Erythroblast (primary cell): ENCODE measurements around the gene NAA20.

Experiments used
- DNase-seq, 2 experiments: peaks; one replicate each; lab custom pipeline; 2025; lab: John Stamatoyannopoulos, UW
- GATA1 ChIP-seq: IDR thresholded peaks from 2 replicates; pipeline ENCODE4 v1.6.1; 2011; ENCODE audit warnings: low read depth, mild to moderate bottlenecking, control low read depth, low read length, moderate library complexity
- POLR2A ChIP-seq: IDR thresholded peaks from 2 replicates; pipeline ENCODE4 v1.6.1; 2011; ENCODE audit warnings: mild to moderate bottlenecking, low read length

The NAA20 gene

GRCh38 chr20:20051767-20052073 lies 34.6 kb downstream of the NAA20 start:
- no peak for DNase-seq
- TF ChIP-seq GATA1 (no peak), POLR2A (no peak)

DNA sequence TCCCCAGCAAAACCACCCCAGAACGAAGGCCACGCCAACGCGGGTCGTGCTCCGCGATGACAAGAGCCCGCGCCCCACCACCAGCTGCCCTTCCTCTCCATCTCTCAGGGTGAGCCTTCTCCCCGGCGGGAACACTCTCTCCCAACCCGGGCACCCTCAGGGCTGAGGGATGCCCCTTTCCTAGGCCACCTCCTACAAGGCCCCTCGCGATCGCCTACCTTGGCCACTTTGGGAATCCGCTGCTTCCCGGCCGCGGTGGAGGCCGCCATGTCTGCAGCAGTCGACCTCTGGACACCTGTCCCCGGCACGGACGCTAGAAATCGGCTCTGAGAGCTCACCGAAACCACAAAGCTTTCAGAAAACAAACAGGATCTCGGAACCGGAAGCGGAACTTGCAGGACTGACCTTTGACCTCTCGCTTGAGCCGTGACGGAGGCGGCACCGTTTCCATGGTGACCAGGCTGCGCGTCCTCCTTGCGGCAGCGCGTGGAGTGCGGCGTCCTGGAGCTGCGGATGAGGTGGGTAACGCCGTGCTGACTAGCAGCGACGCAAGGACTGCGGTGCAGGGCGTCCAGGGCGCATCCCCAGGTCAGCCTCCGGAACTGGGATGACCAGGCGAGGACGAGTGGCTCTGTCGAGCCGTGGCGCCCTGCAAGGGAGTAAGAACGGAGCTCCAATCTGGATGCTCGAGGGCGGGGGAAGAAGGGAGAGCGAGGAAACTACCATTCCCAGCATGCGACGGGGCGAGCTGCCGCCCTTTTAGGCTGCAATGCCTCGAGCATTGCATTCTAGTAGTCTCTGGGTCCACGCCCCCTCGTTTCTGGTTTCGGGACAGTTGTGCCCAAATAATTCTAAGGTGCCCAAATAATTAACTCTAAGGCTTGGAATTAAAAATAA lies 35.2 kb downstream of the NAA20 start, which contains the start of the genes CFAP61 and CRNKL1:
Gene CFAP61, plus strand, starts transcription at position 459 of the 897 bp plus-strand sequence. CDS start 4,122 bp downstream, outside the sequence.
Gene CRNKL1, minus strand, starts transcription at position 393 of the 897 bp plus-strand sequence. Its CDS starts 124 bp downstream, at position 269.
- TF ChIP-seq POLR2A (peak; percentile 72), GATA1 (no peak)
- DNase-seq, result peak; percentile 97

- no peak for TF ChIP-seq GATA1
- TF ChIP-seq POLR2A, result no peak
- peak; percentile 10 to 49 for DNase-seq
Measured at GRCh38 chr20:20060234-20060998, 43.3 kb downstream of the NAA20 start.

DNA sequence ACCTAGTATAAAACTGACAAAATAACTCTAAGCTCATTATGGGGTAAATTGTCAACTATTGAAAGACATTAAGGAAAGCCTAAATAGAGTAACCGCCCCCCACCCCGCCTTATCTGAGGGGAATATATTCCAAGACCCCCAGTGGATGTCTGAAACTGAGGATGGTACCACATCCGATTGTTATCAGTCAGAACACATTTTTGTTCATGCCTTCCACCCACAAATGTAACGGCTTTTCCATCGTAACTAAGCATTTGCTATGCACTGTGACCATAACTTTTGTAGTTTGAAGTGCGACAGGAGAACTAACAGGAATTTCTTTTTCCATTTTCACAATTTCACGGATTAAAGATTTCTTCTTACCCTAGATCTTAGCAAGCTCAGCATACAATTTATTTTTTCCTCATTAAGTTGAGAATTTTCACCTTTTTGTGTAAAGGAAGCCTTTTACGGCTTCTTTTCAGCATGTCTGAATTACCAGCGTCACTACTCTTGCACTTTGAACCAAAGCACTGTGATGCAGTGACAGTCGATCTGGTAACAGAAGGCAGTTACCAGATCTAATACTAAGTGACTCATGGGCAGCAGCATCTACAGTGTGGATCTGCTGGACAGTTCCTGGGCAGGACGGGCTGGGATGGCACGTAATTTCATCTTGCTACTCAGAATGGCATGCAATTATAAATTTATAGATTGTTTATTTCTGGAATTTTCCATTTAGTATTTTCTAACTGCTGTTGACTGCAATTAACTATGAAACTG lies 47.0 kb downstream of the NAA20 start:
- TF ChIP-seq POLR2A, result no peak
- no peak for TF ChIP-seq GATA1

DNA sequence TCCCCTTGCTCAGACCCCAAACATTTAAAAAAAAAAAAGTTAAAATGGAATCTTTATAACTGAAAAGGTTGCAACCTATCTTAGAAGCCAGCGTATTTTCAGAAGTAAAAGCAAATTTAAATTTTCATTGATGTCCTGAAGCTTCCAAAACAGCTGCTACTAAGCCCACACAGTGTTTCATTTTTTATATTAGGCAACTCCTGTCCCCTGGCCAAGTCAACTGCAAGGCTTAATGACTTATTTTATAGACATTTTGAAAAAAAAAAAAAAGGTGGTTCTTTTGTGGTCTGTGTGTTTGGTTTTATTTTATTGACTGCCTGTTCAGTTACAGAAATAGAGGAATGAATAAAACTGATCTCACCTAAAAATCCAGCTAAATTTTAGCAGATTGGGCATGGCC lies 48.2 kb downstream of the NAA20 start:
- TF ChIP-seq POLR2A, result no peak
- no peak for TF ChIP-seq GATA1
- no peak for DNase-seq

More for the DNA sequence above, 47.0 kb downstream of the NAA20 start:
- DNase-seq, result peak; percentile 28 to 55

GRCh38 chr20:20070871-20071726 lies 53.9 kb downstream of the NAA20 start:
- DNase-seq, result peak; percentile 11 to 29
- TF ChIP-seq POLR2A (no peak), GATA1 (no peak)

DNA sequence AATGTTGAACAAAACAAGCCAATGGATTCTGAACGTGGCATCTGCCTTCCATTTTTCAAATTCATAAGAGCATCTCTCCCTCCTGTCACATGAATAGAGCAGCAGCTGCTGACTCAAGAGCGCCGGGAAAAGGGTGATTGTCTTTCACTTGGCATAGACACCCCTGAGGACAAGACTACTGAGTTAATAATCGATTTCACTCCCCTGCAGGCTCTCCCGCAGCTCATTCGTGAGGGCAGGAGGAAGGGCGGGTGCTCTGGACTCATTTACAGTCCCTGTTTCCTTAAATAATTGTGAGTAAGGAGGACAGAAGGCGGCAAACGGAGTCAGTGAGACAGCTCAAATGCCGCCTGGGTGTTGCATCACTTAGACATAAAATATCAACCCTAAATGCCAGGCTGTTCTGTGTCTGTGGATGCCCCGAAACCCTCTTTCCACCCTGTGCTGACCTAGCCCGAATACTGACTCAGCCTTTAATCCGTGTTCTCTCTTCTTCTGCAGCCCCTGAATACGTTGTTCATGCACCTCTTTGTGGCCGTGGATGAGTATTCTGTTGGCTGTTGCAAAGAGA lies 56.7 kb downstream of the NAA20 start:
- no peak for TF ChIP-seq GATA1
- DNase-seq, result no peak

DNA sequence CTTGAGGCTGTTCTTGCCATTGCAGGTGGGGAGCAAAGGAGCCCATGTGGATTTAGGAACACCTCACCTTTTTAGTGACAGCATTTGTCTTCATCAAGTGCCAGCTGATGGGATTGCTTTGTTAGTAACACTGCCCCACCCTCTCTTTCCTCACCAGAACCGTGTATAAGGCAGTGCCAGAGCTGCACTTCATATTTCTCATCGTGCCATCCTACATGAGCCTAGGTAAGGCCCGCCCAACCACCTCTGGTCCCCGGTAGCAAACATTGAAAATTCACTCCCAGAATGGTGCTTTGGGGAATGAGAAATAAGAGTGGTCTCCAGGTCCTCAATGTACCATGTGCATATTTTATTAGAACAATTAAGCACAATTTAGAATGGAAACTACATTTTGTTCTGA lies 57.9 kb downstream of the NAA20 start:
- no peak for TF ChIP-seq POLR2A
- TF ChIP-seq GATA1, result no peak
- DNase-seq, result no peak

GRCh38 chr20:20076297-20077065 lies 59.3 kb downstream of the NAA20 start:
- DNase-seq, result no peak
- TF ChIP-seq GATA1 (no peak), POLR2A (no peak)

DNA sequence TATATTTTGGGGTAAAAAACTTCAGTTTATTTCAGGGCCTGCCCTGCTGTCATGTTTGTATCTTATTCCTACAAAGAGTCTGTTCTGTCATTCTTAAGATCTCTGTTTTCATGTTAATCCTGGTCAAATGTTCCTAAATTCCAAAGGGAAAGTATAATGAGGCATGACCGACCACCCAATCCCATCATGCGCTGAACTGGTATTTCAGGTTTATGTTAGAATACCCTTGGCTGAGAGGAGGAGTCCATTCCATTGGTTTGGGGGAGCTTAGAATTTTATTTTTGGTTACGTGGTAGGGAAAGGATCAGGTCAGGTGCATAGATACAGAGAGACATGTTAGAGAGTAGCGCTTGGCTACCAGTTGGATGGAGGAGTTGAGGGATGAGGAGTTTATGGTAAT lies 60.9 kb downstream of the NAA20 start:
- TF ChIP-seq GATA1 (no peak), POLR2A (no peak)

DNA sequence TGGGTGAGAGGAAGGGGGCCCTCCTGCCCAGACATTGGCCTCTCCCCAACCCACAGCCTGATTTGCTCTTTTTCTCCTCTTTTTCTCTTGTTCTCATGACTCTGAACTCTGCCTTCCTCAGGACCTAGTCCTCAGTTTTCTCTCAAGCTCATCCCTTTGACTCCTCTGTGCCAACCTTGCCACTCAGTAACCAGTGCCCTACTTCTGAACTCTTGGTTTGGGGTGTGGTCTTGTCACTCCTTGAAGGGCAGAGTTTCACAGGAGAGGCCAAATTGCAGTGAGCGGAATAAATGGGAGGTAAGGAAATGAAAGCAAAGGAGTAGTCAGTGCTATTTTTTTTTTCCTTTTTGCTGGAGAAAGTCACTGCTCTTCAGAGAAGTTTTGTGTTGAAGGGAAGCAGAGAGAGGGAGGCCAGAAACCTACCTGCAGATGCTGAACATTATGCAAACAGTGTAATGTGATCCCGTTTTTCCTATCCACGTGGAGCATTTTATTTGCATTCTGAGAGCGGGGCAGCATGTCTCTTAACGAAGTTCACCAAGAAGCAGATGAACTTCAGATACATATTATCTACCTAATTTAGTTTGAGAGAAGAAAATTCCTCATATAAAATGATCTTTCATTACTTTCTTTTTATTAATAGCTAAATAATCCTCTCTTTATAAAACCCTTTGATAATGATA lies 62.1 kb downstream of the NAA20 start:
- DNase-seq, result no peak
- TF ChIP-seq GATA1 (no peak), POLR2A (no peak)

More for the DNA sequence above, 60.9 kb downstream of the NAA20 start:
- no peak for DNase-seq
